T-helper 1 cell treated with Interleukin-12 subunit alpha and Interleukin-12 subunit beta and Interleukin-4 antibody, amounts not matched to agents 30 μg/mL and 1 μg/mL, for 36 hours (primary cell): Measurements from ENCODE around the gene GRID2.

Experiments used
- H3K27ac Mint-ChIP-seq: one replicate; pipeline ENCODE4 v1.8.0; 2021; ENCODE audit warnings: mild to moderate bottlenecking, mixed read lengths
- H3K27me3 Mint-ChIP-seq: one replicate; pipeline ENCODE4 v1.8.0; 2021; ENCODE audit warnings: low read depth, mixed read lengths
- H3K36me3 Mint-ChIP-seq: one replicate; pipeline ENCODE4 v1.8.0; 2021; ENCODE audit warnings: low read depth, mixed read lengths
- H3K4me1 Mint-ChIP-seq: one replicate; pipeline ENCODE4 v1.8.0; 2021; ENCODE audit warnings: low read depth, mixed read lengths
- H3K4me3 Mint-ChIP-seq: one replicate; pipeline ENCODE4 v1.8.0; 2021; ENCODE audit warnings: mild to moderate bottlenecking, moderate library complexity, mixed read lengths
- H3K9me3 Mint-ChIP-seq: one replicate; pipeline ENCODE4 v1.8.0; 2021; ENCODE audit warnings: mixed read lengths

The GRID2 gene

DNA sequence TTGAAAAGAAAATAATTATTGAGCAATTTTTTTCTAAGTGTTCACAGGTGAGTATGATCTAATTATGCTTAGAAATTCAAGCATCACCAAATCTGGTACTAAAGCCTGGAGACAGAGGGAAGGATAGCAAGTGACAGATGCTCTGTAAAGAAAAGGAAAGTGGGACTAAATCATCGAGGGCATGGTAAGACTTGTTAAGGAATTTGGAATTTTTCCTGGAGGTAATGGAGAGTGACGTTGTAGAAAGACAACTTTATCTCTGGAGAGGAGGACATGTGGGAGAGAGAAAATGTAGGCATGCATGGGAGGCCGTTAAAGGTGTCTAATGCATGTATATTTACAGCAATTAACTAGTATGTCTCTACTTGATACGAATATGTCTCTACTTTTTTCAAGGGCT, 1191.6 kb downstream of the GRID2 start:
- Mint-ChIP-seq H3K27me3 (no peaks in the 10 kb centered on the region), H3K9me3 (peaks cover 6% of the 10 kb centered on the region), H3K36me3 (no peaks in the 10 kb centered on the region), H3K4me3 (no peak overlapping the region), H3K4me1 (no peaks in the 10 kb centered on the region), H3K27ac (no peak overlapping the region)

DNA sequence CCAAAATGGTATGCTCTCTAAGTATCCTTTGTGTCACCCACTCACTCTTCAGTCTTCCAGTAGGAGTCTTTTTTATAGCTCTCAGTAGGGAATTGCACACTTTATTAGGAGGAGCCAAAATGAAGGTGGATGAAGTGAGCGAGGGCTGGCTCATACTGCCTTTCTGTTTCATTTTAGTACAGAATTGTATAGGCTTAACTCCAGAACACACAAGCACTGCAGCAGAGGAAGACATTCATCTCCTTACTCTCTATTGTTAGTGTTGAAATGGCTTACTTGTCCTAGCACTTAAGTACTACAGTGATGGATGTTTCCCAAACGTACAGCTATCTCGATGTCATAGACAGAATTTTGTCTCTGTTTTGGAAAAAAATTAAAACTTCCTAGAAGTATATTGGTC, 1197.5 kb downstream of the GRID2 start:
- Mint-ChIP-seq H3K4me1 (no peaks in the 10 kb centered on the region), H3K36me3 (no peaks in the 10 kb centered on the region), H3K27ac (no peak overlapping the region)

GRCh38 chr4:93501946-93502345, 1198.2 kb downstream of the GRID2 start:
- no peak overlapping the region for H3K27ac Mint-ChIP-seq
- peaks cover 6% of the 10 kb centered on the region for H3K9me3 Mint-ChIP-seq
- no peaks in the 10 kb centered on the region for H3K27me3 Mint-ChIP-seq
- H3K4me1 Mint-ChIP-seq: no peaks in the 10 kb centered on the region
- H3K36me3 Mint-ChIP-seq: no peaks in the 10 kb centered on the region
- H3K4me3 Mint-ChIP-seq: no peak overlapping the region

More for the DNA sequence above, 1197.5 kb downstream of the GRID2 start:
- no peaks in the 10 kb centered on the region for H3K27me3 Mint-ChIP-seq
- H3K4me3 Mint-ChIP-seq: no peak overlapping the region
- H3K9me3 Mint-ChIP-seq: peaks cover 6% of the 10 kb centered on the region

- Mint-ChIP-seq H3K9me3 (peaks cover 6% of the 10 kb centered on the region), H3K27ac (no peak overlapping the region)
Measured at GRCh38 chr4:93502991-93503390, 1199.2 kb downstream of the GRID2 start.

DNA sequence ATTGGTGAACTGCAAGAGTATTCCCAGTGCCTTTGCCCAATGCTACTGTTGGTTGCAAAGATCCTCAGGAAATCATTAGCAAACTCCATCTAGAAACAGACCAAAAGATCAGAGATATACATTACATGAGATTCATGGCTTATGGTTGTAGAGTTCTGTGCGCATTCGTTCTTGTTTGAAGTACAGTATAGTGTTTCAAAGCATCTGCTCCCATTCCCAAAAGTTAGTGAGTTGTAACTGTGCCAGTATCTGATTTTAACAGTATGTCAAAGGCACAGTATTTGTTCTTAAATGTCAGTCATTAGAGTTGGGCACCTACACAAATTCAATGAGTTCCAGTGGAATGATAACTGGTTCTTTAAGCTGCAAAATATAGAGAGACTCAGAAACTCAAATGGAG, 1210.1 kb downstream of the GRID2 start:
- Mint-ChIP-seq H3K9me3 (no peaks in the 10 kb centered on the region), H3K36me3 (no peaks in the 10 kb centered on the region), H3K27ac (no peak overlapping the region), H3K4me3 (no peak overlapping the region), H3K4me1 (no peaks in the 10 kb centered on the region), H3K27me3 (no peaks in the 10 kb centered on the region)

More at GRCh38 chr4:93502991-93503390, 1199.2 kb downstream of the GRID2 start:
- Mint-ChIP-seq H3K27me3 (no peaks in the 10 kb centered on the region), H3K4me3 (no peak overlapping the region), H3K4me1 (no peaks in the 10 kb centered on the region), H3K36me3 (no peaks in the 10 kb centered on the region)

- Mint-ChIP-seq H3K9me3 (no peaks in the 10 kb centered on the region), H3K4me1 (no peaks in the 10 kb centered on the region), H3K27ac (no peak overlapping the region), H3K36me3 (no peaks in the 10 kb centered on the region), H3K4me3 (no peak overlapping the region), H3K27me3 (no peaks in the 10 kb centered on the region)
Measured at GRCh38 chr4:93515208-93515607, 1211.4 kb downstream of the GRID2 start.

GRCh38 chr4:93529692-93530372, 1226.1 kb downstream of the GRID2 start:
- Mint-ChIP-seq H3K4me1 (no peaks in the 10 kb centered on the region), H3K9me3 (no peaks in the 10 kb centered on the region), H3K27me3 (no peaks in the 10 kb centered on the region), H3K4me3 (no peak overlapping the region), H3K36me3 (no peaks in the 10 kb centered on the region), H3K27ac (no peak overlapping the region)

DNA sequence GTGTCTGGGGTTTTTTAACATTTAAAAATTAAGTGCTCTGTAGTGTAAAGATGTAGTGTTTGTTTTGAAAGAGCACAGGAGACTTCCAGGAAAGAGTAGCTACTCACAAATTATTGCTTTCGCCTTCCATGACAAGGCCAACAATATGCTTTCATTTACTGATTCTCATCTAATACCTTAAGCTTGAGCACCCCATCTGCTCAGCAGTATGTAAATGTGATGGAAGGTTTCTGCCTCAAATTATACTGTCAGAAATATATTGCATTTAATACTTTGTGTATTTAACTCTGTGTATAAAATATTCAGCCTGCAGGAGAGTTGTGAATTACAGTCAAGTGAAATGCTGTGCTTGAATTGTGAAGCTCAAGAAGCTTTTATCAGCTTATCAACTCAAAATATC, 1228.5 kb downstream of the GRID2 start:
- Mint-ChIP-seq H3K36me3 (no peaks in the 10 kb centered on the region), H3K4me3 (no peak overlapping the region), H3K27ac (no peak overlapping the region), H3K9me3 (no peaks in the 10 kb centered on the region), H3K4me1 (no peaks in the 10 kb centered on the region), H3K27me3 (no peaks in the 10 kb centered on the region)

DNA sequence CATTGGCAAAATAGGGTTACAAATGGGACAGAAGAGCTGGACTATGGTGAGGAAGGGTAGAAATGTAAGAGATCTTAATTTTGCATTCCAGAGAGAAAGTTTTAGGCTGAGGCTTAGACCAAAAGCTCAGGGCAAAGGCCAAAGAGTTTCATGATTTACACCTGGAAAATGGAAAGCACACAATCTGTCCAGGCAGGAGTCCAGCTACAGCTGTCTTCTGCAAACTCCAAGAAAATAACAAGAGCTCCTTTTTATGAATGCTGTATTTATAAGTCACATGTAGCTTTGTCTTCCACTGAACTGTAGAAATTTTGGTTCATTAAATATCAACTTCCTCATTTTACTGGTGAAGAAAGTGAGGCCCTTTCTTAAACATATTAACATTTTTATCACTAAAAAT, 1236.8 kb downstream of the GRID2 start:
- Mint-ChIP-seq H3K27ac (no peak overlapping the region), H3K4me1 (no peaks in the 10 kb centered on the region), H3K9me3 (no peaks in the 10 kb centered on the region), H3K4me3 (no peak overlapping the region), H3K27me3 (no peaks in the 10 kb centered on the region), H3K36me3 (no peaks in the 10 kb centered on the region)

DNA sequence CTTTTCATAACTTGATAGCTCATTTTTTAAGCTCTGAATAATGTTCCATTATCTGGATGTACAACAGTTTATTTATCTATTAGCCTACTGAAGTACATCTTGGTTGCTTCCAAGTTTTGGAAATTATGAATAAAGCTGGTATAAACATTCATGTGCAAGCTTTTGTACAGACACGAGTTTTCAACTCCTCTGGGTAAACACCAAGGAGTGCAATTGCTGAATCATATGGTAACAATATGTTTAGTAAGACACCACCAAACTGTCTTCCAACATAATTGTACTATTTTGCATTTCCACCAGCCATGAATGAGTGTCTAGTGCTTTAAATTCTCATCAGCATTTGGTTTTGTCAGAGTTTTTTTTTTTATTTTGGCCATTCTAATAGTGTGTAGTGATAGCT, 1258.1 kb downstream of the GRID2 start:
- Mint-ChIP-seq H3K4me1 (no peaks in the 10 kb centered on the region), H3K36me3 (no peaks in the 10 kb centered on the region), H3K27ac (no peak overlapping the region), H3K9me3 (peaks cover 9% of the 10 kb centered on the region), H3K4me3 (no peak overlapping the region), H3K27me3 (no peaks in the 10 kb centered on the region)

DNA sequence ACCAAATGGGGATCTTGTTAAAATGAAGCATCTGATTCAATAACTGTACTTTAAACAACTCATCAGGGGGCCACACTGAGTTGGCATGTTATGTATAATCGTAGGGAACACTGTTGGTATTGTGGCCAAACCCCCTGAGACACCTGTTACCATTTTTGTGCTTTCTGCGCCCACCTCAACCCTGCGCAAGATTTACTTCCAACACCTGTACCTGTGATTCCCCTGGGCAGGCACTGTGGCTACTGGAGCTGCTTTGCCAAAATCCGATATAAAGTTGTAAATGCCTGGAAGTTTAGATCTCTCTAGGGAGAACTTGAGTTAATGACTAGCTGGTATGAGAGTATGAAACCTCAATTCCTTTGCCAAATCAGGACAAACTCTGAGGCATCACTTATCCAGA, 1265.0 kb downstream of the GRID2 start:
- Mint-ChIP-seq H3K27me3 (no peaks in the 10 kb centered on the region), H3K9me3 (no peaks in the 10 kb centered on the region), H3K36me3 (no peaks in the 10 kb centered on the region), H3K4me3 (no peak overlapping the region), H3K27ac (no peak overlapping the region), H3K4me1 (no peaks in the 10 kb centered on the region)

- H3K4me3 Mint-ChIP-seq: no peak overlapping the region
- H3K27me3 Mint-ChIP-seq: no peaks in the 10 kb centered on the region
- no peak overlapping the region for H3K27ac Mint-ChIP-seq
- no peaks in the 10 kb centered on the region for H3K36me3 Mint-ChIP-seq
- H3K9me3 Mint-ChIP-seq: no peaks in the 10 kb centered on the region
- no peaks in the 10 kb centered on the region for H3K4me1 Mint-ChIP-seq
Measured at GRCh38 chr4:93573285-93573684, 1269.5 kb downstream of the GRID2 start.

- no peaks in the 10 kb centered on the region for H3K9me3 Mint-ChIP-seq
- H3K27ac Mint-ChIP-seq: no peak overlapping the region
- H3K4me3 Mint-ChIP-seq: no peak overlapping the region
- no peaks in the 10 kb centered on the region for H3K36me3 Mint-ChIP-seq
- no peaks in the 10 kb centered on the region for H3K27me3 Mint-ChIP-seq
- H3K4me1 Mint-ChIP-seq: no peaks in the 10 kb centered on the region
Measured at GRCh38 chr4:93578942-93579341, 1275.2 kb downstream of the GRID2 start.

GRCh38 chr4:93605163-93605562, 1301.4 kb downstream of the GRID2 start:
- no peak overlapping the region for H3K4me3 Mint-ChIP-seq
- no peaks in the 10 kb centered on the region for H3K36me3 Mint-ChIP-seq
- H3K9me3 Mint-ChIP-seq: peaks cover 5% of the 10 kb centered on the region
- no peaks in the 10 kb centered on the region for H3K27me3 Mint-ChIP-seq
- H3K4me1 Mint-ChIP-seq: no peaks in the 10 kb centered on the region
- no peak overlapping the region for H3K27ac Mint-ChIP-seq

GRCh38 chr4:93617606-93618005, 1313.8 kb downstream of the GRID2 start:
- Mint-ChIP-seq H3K36me3 (no peaks in the 10 kb centered on the region), H3K9me3 (no peaks in the 10 kb centered on the region), H3K27me3 (no peaks in the 10 kb centered on the region), H3K27ac (no peak overlapping the region), H3K4me3 (no peak overlapping the region), H3K4me1 (no peaks in the 10 kb centered on the region)

GRCh38 chr4:93633721-93634120, 1330.0 kb downstream of the GRID2 start:
- Mint-ChIP-seq H3K9me3 (no peaks in the 10 kb centered on the region), H3K27ac (no peak overlapping the region), H3K36me3 (no peaks in the 10 kb centered on the region), H3K27me3 (no peaks in the 10 kb centered on the region), H3K4me1 (no peaks in the 10 kb centered on the region), H3K4me3 (no peak overlapping the region)
